ENCODE measurements around the gene CIT. TPM values are rescaled to one million over a fixed set of nuclear protein-coding genes. Genes with fewer than 3 reads are reported as not detected.

The CIT gene
- total and polyA plus RNA-seq, 2 experiments from 2014 or later, result 1.4 to 30.3 TPM

DNA sequence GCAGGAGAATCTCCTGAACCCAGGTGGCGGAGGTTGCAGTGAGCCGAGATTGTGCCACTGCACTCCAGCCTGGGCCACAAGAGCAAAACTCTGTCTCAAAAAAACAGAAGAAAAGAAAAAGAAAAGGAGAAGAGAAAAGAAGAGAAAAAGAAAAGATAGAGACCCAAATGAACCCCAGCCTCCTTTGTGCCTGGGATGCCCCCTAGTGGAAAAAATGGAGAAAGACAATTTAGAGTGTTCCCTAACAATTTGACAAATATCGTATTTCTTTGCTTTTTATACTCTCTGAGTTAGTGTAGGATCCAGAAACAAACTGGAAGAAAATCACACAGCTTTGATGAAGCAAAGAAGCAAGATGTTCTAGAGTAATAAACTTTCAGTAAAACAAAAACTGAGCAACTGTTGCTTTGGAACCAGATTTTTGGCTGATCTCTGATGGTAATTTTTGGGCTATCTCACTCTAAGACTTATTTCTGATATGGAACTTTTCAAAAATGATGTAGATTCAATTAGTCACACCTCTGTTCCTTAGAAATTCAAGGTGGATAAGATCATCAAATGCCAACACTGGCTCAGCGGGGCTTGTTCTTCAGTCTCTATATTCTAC lies 227.8 kb downstream of the CIT start:
- Histone ChIP-seq H3K9me3 (ENCODE audit: low read depth) (no peaks in the 10 kb centered on the region), H3K27ac (no peak overlapping the region), H3K4me1 (ENCODE audit: low read depth) (no peaks in the 10 kb centered on the region), H3K4me3 (no peak overlapping the region), H3K36me3 (no peaks in the 10 kb centered on the region), H3K27me3 (no peaks in the 10 kb centered on the region)
- DNase-seq (ENCODE audit: low read depth in 1 of 2, low spot score in 1 of 2), result peak; percentile 2 to 26
- TF ChIP-seq, protein P1, sequence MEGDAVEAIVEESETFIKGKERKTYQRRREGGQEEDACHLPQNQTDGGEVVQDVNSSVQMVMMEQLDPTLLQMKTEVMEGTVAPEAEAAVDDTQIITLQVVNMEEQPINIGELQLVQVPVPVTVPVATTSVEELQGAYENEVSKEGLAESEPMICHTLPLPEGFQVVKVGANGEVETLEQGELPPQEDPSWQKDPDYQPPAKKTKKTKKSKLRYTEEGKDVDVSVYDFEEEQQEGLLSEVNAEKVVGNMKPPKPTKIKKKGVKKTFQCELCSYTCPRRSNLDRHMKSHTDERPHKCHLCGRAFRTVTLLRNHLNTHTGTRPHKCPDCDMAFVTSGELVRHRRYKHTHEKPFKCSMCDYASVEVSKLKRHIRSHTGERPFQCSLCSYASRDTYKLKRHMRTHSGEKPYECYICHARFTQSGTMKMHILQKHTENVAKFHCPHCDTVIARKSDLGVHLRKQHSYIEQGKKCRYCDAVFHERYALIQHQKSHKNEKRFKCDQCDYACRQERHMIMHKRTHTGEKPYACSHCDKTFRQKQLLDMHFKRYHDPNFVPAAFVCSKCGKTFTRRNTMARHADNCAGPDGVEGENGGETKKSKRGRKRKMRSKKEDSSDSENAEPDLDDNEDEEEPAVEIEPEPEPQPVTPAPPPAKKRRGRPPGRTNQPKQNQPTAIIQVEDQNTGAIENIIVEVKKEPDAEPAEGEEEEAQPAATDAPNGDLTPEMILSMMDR (IDR thresholded peaks at IDR 0.05; ENCODE audit: low read depth, low read length), result peak; percentile 71

DNA sequence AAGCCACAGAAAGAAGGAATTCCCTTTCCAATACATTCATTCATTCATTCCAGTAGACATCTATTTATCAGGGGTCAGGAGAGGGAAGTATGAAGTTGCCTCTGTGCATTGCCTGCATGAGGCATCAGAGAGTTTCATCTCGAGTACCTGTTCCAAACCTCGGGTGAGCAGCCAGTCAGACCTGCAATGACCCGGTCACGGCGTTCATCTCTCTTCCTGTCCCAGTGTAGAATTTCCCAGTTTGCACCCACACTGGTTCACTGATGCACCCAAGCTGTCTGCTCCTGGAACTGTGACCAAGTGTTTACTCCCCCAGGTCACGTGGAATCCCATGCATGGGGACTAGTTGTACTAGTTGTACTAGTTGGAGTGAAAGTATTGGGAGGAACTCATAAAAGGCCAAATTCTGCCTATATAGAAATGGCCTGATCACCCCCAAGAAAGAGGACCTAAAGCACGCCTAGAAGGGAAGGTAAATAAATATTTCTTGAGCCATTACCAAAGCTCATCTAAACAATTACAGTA lies 231.5 kb downstream of the CIT start:
- Histone ChIP-seq H3K27ac (no peak overlapping the region), H3K36me3 (no peaks in the 10 kb centered on the region), H3K9me3 (ENCODE audit: low read depth) (no peaks in the 10 kb centered on the region), H3K27me3 (no peaks in the 10 kb centered on the region), H3K4me3 (no peak overlapping the region), H3K4me1 (ENCODE audit: low read depth) (no peaks in the 10 kb centered on the region)
- TF ChIP-seq, protein P1 (IDR thresholded peaks at IDR 0.05; ENCODE audit: low read depth, low read length), result no peak
- no peak for DNase-seq (ENCODE audit: low read depth in 1 of 2, low spot score in 1 of 2)

DNA sequence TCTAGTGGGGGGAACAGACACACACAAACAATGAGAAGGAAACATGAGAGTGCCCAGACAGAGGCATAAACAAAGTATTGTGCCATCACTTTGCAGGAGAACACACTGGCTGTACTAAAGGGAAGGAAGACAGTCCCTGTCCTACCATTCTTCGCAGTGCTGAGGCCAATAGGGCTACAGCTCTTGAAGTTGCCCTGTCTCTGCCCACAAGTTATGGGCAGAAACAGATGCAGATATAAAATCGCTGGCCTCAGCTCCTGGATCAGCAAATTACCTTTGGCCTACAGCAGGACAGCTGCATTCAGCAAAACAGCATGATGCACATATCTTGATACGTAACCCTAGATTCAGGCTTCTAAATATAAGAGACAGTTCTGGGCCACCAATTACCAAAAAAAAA lies 232.2 kb downstream of the CIT start:
- H3K4me1 ChIP-seq (ENCODE audit: low read depth), result no peaks in the 10 kb centered on the region
- DNase-seq (ENCODE audit: low read depth in 1 of 2, low spot score in 1 of 2), result no peak
- no peaks in the 10 kb centered on the region for H3K9me3 ChIP-seq (ENCODE audit: low read depth)
- no peak overlapping the region for H3K4me3 ChIP-seq
- no peaks in the 10 kb centered on the region for H3K27me3 ChIP-seq
- H3K27ac ChIP-seq, result no peak overlapping the region
- H3K36me3 ChIP-seq, result no peaks in the 10 kb centered on the region
- TF ChIP-seq, protein P1 (IDR thresholded peaks at IDR 0.05; ENCODE audit: low read depth, low read length), result no peak

DNA sequence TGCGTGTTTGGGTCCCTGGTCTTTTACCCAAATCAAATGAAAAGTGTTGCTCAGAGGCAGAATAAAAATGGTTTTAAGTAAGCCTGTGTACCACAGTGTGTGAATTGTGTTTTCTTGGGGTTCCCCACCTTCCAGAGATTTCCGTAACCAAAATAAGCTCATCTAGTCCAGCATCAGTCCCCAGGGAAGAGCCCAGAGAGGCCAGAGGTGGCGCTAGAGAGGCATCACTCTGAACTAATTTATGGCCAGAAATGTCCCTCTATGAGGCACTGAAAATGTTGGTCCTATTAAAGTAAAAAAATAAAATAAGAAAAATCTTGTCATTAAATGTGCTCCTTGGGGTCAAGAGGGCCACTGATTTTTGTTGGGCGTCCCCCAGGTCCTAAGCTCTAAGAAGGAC lies 234.1 kb downstream of the CIT start:
- DNase-seq (ENCODE audit: low read depth in 1 of 2, low spot score in 1 of 2), result no peak
- H3K4me3 ChIP-seq, result no peak overlapping the region

More for the DNA sequence above, 234.1 kb downstream of the CIT start:
- Histone ChIP-seq H3K27me3 (no peaks in the 10 kb centered on the region), H3K9me3 (ENCODE audit: low read depth) (no peaks in the 10 kb centered on the region), H3K4me1 (ENCODE audit: low read depth) (no peaks in the 10 kb centered on the region), H3K36me3 (no peaks in the 10 kb centered on the region), H3K27ac (no peak overlapping the region)
- TF ChIP-seq, protein P1 (IDR thresholded peaks at IDR 0.05; ENCODE audit: low read depth, low read length), result peak; percentile 23

Other genes starting within 250 kb of the CIT start
- 35.1 and 184 TPM in 2 replicates for gene PRKAB1, start 209.2 kb downstream of the CIT start, total RNA-seq
- gene PRKAB1, start 209.2 kb downstream of the CIT start, polyA plus RNA-seq, result 35.8 and 52.6 TPM in 2 replicates
- 3.7 and 9.7 TPM in 2 replicates for gene BICDL1, start 111.9 kb upstream of the CIT start, total RNA-seq
- 3.5 and 4.7 TPM in 2 replicates for gene BICDL1, start 111.9 kb upstream of the CIT start, polyA plus RNA-seq
- 27.5 and 33.4 TPM in 2 replicates for gene RAB35, start 239.4 kb upstream of the CIT start, total RNA-seq
- gene RAB35, start 239.4 kb upstream of the CIT start, polyA plus RNA-seq, result 20.6 and 25.4 TPM in 2 replicates

All from cardiac muscle cell (in vitro differentiated cells and primary cell).